Effector memory CD4-positive, alpha-beta T cell (primary cell): ENCODE measurements around the gene BUD31.

Experiments used
- DNase-seq, 3 donors: peaks; one replicate each; pipeline ENCODE4 v3.0.0-alpha.2; 2020
- H3K27ac ChIP-seq: 2 replicates; pipeline ENCODE4 v1.7.0; 2013; ENCODE audit warnings: mild to moderate bottlenecking, low read length, moderate library complexity; ENCODE audit not compliant: insufficient read depth, poor library complexity, severe bottlenecking
- H3K27me3 ChIP-seq: replicated peaks from 2 replicates; pipeline ENCODE4 v1.7.0; 2013; ENCODE audit warnings: mild to moderate bottlenecking, low read length; ENCODE audit not compliant: insufficient read depth, control insufficient read depth, poor library complexity, severe bottlenecking
- H3K36me3 ChIP-seq: 2 replicates; pipeline ENCODE4 v1.7.0; 2013; ENCODE audit warnings: mild to moderate bottlenecking, low read length, moderate library complexity; ENCODE audit not compliant: control insufficient read depth, insufficient read depth
- H3K4me1 ChIP-seq: 2 replicates; pipeline ENCODE4 v1.7.0; 2013; ENCODE audit warnings: low read length, mild to moderate bottlenecking; ENCODE audit not compliant: control insufficient read depth, insufficient read depth, poor library complexity, severe bottlenecking
- H3K4me3 ChIP-seq: 2 replicates; pipeline ENCODE4 v1.7.0; 2013; ENCODE audit warnings: low read length, low read depth, mild to moderate bottlenecking; ENCODE audit not compliant: insufficient read depth, poor library complexity, severe bottlenecking
- H3K9me3 ChIP-seq: 2 replicates; pipeline ENCODE4 v1.7.0; 2013; ENCODE audit warnings: mild to moderate bottlenecking, low read length, moderate library complexity; ENCODE audit not compliant: control insufficient read depth

Gene BUD31

DNA sequence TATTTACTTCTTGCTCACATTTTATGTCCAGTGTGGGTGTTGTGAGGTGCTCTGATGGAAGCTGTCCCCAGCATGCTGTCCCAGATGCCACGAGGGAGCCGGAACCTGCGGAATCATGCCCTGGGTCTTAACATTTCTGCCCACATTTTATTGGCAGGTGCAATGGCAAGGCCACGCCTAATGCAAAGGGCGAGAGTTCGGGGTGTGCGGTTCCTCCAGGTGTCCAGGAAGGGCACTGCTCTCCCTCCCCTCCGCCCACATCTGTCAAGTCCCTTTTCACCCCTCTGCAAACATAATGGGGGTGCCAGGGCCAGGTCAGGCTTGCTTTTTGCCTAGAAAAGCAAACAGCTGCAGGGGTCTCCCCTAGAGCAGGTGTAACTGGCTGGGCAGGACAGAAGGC, 16.7 kb upstream of the BUD31 start:
- Histone ChIP-seq H3K9me3 (no peaks in the 10 kb centered on the region), H3K27me3 (no peaks in the 10 kb centered on the region), H3K27ac (peak overlapping the region; percentile 74), H3K36me3 (peaks cover 75% of the 10 kb centered on the region), H3K4me3 (no peak overlapping the region), H3K4me1 (peaks cover 17% of the 10 kb centered on the region)
- DNase-seq: no peak

DNA sequence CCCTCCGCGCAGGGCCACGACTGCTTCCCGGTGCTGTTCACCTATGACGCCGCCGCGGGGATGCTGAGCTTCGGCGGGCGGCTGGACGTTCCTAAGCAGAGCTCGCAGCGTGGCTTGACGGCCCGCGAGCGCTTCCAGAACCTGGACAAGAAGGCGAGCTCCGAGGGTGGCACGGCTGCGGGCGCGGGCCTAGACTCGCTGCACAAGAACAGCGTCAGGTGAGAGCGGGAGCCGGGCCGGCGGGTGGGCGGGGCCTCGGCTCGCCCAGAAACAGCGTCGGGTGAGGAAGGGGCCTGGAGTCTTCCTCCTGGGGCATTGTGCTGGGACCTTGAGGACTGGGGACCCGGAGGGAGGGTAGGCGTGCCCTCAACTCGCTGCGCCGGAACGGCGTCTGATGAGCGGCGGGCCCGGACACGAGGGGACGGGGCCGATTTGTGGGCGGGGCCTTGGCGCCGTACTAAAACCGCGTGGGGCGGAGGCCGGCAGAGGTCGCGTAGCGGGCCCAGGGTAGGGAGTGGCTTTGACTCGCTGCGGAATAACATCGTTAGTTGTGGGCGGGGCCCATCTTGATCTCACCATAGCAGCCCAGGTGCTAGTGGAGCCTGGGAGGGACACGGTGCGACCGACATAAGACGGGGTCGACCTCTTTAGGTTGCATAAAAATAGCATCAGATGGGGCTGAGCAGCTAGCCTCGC, 16.0 kb upstream of the BUD31 start:
- Histone ChIP-seq H3K27me3 (no peaks in the 10 kb centered on the region), H3K4me1 (peaks cover 17% of the 10 kb centered on the region), H3K9me3 (no peaks in the 10 kb centered on the region), H3K36me3 (peaks cover 74% of the 10 kb centered on the region), H3K27ac (peak overlapping the region; percentile 74), H3K4me3 (peak overlapping the region; percentile 45)
- peak; percentile 70 to 84 (median 81) for DNase-seq

DNA sequence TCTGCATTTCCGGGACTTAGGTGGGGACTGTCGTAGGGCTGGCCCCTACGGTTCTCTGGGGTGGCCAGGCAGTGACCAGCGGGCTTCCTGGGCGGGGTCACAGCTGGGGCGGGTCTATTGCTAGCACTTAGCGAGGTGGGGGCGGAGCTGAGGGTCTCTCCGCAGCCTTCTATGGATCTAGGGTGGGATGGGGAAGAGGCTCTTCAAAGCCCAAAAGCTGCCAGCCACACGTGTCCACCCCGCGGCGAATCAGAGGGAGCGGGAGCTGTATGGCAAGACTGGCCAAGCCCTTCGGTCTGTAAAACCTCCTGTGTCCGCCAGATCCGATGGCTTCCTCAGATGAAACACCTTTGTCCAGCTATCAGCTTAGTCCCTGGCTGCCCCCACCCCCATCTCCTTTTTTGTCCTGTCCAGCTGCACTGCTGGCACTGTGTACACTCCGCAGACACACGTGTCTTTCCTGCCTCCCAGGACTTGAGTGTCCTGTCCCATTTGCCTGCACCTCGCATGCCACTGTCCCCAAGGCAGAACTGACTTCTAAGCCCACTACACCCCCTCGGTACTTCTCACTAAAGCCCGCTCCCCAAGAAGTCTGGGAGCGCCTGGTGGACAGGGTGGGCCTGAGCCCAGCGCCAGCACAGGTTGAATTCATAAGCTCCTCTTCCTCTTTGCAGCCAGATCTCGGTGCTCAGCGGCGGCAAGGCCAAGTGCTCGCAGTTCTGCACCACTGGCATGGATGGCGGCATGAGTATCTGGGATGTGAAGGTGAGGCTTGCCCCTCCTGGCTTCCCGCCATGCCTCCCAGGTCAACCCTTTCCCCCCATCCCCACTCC, 15.2 kb upstream of the BUD31 start:
- Histone ChIP-seq H3K27ac (peak overlapping the region; percentile 74), H3K4me3 (peak overlapping the region; percentile 45), H3K36me3 (peaks cover 69% of the 10 kb centered on the region), H3K4me1 (peaks cover 17% of the 10 kb centered on the region), H3K9me3 (no peaks in the 10 kb centered on the region), H3K27me3 (no peaks in the 10 kb centered on the region)
- DNase-seq: no peak

DNA sequence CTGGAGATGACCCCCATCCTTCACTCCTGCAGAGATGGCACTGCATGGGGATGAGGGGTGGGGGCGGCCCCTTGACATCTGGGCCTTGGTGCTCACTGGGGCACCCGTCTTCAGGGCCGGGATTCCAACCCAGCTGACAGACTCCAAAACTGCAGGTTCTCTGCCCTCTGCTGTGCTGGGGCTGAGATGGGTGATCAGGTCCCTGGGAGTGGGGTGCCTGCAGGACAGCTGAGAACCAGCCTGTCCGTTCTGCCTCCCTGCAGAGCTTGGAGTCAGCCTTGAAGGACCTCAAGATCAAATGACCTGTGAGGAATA, 14.6 kb upstream of the BUD31 start:
- Histone ChIP-seq H3K36me3 (peaks cover 67% of the 10 kb centered on the region), H3K27me3 (no peaks in the 10 kb centered on the region), H3K9me3 (no peaks in the 10 kb centered on the region), H3K4me3 (no peak overlapping the region), H3K4me1 (peaks cover 17% of the 10 kb centered on the region), H3K27ac (peak overlapping the region; percentile 74)
- no peak for DNase-seq

DNA sequence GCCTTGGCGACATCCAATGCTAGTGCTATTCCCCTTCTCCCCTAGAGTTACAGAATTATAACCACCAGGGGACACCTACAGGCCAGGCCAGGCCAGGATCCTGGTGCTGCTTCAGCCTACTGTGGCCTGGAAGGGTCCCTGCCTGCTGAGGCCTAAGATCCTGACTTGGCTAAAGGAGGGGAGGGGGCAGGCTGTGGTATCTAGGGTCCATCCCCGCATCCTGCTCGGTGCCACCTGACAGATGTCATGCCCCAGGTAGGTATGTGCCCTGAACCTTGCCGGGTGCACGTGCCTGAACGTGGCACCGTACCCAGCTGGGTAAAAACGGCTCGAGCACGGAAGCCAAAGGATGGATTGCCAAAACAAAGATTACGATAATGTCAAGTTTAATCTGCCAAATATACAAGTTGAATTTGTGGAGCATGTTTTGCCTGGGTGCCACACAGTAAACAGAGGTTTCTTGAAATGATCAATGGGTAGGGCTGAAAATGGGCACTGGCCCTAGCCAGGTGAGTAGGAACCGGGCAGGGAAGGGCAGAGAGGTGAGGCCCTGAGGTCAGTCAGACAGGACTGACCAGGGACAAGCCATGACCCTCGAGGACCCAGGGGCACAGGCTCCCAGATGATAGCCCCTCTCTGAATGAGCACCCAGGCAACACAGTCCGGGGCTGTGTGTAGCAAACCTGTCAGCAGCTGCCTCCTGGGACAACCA, 13.0 kb upstream of the BUD31 start:
- no peak overlapping the region for H3K27ac ChIP-seq
- no peaks in the 10 kb centered on the region for H3K9me3 ChIP-seq
- no peak for DNase-seq
- peaks cover 17% of the 10 kb centered on the region for H3K4me1 ChIP-seq
- H3K27me3 ChIP-seq: no peaks in the 10 kb centered on the region
- H3K4me3 ChIP-seq: no peak overlapping the region
- H3K36me3 ChIP-seq: peaks cover 58% of the 10 kb centered on the region

DNA sequence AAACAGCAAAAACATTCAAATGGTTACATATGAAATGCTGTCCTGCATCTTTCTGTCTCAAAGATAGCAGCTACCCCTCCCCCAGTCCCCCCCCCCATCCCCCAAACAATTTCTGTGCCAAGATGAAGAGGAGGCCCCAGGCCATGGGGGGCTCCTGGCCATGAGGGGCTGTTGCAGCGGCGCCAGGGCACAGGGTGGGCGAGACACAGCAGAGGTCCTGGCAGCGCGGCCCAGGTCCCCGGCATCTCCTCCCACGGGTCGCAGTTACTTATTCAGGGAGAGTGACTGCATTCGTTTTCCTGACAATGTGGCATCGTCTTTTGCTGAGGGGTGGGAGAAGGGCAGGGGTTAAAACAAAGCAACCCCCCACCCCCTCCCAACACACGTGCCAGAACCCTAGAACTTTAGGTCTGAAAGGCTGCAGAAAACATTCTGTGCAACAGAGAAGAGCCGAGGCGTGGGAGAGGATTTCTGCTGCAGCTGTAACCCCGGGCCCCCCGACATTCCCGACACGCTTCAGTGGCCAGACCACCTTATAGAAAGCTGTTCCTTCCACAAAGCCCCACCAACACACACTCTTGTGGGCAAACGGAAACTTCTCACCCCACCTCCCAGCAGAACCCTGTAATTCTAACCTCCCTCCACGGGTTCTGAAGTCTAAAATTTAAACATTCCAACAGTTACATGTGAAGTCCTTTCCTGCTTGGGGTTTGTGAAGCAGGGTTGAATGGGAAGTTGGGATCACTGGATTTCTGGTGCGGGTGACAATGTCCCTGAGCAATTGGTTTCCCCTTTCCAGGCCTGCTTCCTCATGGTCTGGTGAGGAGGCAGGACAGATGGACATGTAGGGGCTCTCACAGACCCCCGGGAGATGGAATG, 12.1 kb upstream of the BUD31 start:
- no peaks in the 10 kb centered on the region for H3K27me3 ChIP-seq
- peaks cover 17% of the 10 kb centered on the region for H3K4me1 ChIP-seq
- H3K9me3 ChIP-seq: no peaks in the 10 kb centered on the region
- H3K4me3 ChIP-seq: no peak overlapping the region
- H3K27ac ChIP-seq: no peak overlapping the region
- DNase-seq: no peak
- H3K36me3 ChIP-seq: peaks cover 56% of the 10 kb centered on the region

DNA sequence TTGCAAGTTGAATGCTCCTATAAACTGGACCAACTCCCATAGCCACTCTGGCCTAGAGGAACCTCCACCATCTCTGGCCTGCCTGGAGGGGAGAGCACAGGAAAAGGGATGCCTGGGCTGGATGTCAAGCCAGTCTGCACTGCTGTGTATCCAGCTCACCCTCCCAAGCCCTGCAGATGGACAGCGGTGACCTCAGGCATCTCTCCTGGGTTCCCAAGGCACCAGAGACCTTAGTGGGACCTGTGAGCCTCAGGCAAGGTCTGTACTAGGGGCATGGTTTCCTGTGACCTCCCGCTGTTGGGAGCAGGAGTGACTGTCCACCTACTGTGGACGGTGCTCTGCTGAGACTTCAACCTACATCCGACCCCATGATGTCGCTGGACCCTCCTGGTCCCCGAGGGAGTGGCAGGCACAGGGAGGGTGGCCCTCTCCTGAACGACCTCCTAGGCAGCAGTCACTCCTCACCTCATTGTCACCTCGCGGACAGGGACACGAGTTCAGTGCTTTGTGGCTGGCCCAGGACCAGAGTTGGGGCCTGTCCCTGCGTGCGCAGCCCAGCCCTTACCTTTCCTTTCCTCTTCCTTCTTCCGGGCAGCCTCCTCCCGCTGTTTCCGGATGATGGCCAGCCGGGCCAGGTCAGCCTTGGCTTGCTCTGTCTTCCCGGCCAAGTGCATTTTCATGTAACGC, 11.3 kb upstream of the BUD31 start:
- no peak for DNase-seq
- Histone ChIP-seq H3K27ac (no peak overlapping the region), H3K27me3 (no peaks in the 10 kb centered on the region), H3K36me3 (peaks cover 59% of the 10 kb centered on the region), H3K4me1 (peaks cover 11% of the 10 kb centered on the region), H3K9me3 (no peaks in the 10 kb centered on the region), H3K4me3 (no peak overlapping the region)

DNA sequence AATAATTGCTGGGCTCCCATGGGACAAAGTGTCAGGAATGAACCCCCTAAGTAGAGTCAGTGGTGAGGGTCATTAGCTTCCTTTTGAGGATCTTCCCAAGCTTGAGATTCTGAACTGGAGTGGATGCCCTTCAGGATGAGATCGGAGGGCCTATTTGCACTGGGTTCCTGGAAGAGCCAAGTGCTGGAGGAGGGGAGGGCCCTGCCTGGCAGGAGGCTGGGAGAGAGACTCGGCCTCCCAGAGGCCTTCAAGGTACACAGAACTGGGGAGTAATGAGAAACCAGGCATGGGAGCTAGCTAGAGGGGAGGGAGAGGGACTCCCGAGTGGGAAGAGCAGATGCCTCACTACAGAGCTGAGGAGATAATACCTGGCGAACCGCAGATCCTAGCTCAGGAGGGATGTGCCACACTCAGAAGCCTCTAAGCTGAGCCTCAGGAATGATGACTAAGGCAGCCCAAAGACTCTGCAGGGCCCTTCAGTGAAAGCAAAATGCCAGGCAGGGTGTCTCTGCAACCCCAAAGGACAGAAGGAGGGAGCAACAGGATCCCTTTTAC, 9.8 kb upstream of the BUD31 start:
- Histone ChIP-seq H3K4me3 (no peak overlapping the region), H3K4me1 (no peaks in the 10 kb centered on the region), H3K36me3 (peaks cover 65% of the 10 kb centered on the region), H3K27ac (peak overlapping the region; percentile 4), H3K9me3 (no peaks in the 10 kb centered on the region), H3K27me3 (no peaks in the 10 kb centered on the region)
- DNase-seq: no peak

DNA sequence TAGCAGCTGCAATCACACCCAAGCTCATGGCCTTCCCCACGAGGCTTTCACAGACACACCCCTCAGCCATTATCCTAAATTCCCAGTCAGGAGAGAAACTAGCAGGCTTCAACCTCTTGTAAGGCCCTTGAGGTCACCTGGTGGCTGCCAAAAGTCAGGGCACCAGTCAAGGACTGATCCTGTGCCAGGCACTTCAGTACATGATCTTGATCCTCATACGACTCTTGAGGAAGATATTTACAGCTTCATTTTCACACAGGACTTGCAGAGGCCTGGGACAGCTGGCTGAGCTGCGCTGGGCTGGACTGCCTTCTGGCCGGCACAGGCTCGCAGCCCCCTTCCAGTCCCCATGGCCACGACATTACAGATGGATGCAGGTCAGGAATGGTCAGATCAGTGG, 9.2 kb upstream of the BUD31 start:
- H3K36me3 ChIP-seq: peaks cover 68% of the 10 kb centered on the region
- peak overlapping the region; percentile 4 for H3K27ac ChIP-seq
- H3K4me3 ChIP-seq: no peak overlapping the region
- no peaks in the 10 kb centered on the region for H3K4me1 ChIP-seq
- DNase-seq: no peak
- H3K27me3 ChIP-seq: no peaks in the 10 kb centered on the region
- no peaks in the 10 kb centered on the region for H3K9me3 ChIP-seq
